Measurements from ENCODE around the gene EFCAB8. TPM values are rescaled to one million over a fixed set of nuclear protein-coding genes. Genes with fewer than 3 reads are reported as not detected.
"Not testable (repeated sequence)": the region's sequence is repeated elsewhere in the genome, so short reads cannot be mapped to it uniquely, and the experiment has no call there.

The EFCAB8 gene
- total RNA-seq, 1 donor from 2014 or later: not detected

- Histone ChIP-seq H3K27ac (ENCODE audit: low read depth, low read length) (no peak overlapping the region), H3K9me3 (ENCODE audit: control insufficient read depth in 3 of 3, low read length in 3 of 3) (no peaks in the 10 kb centered on the region), H3K27me3 (ENCODE audit: control insufficient read depth in 3 of 3, insufficient read depth in 3 of 3, low read length in 3 of 3) (peaks cover 4 to 11% (median 9%) of the 10 kb centered on the region in 3 donors), H3K9ac (ENCODE audit: low read depth in 1 of 3, low read length in 3 of 3) (no peak overlapping the region), H3K4me3 (ENCODE audit: low read length in 3 of 3) (no peak overlapping the region), H3K36me3 (ENCODE audit: control insufficient read depth in 3 of 3, insufficient read depth in 3 of 3, low read length in 3 of 3) (no peaks in the 10 kb centered on the region), H3K4me1 (ENCODE audit: control insufficient read depth in 3 of 3, insufficient read depth in 3 of 3, low read length in 3 of 3) (no peaks in the 10 kb centered on the region)
These were observed 113.7 kb downstream of the EFCAB8 start for GRCh38 chr20:32972181-32973076.

- no peak overlapping the region for H3K27ac ChIP-seq (ENCODE audit: low read depth, low read length)
- H3K4me3 ChIP-seq (ENCODE audit: low read length in 3 of 3): no peak overlapping the region
- peaks cover 9 to 13% (median 9%) of the 10 kb centered on the region in 3 donors for H3K27me3 ChIP-seq (ENCODE audit: control insufficient read depth in 3 of 3, insufficient read depth in 3 of 3, low read length in 3 of 3)
- H3K9ac ChIP-seq (ENCODE audit: low read depth in 1 of 3, low read length in 3 of 3): no peak overlapping the region
- H3K9me3 ChIP-seq (ENCODE audit: control insufficient read depth in 3 of 3, low read length in 3 of 3): no peaks in the 10 kb centered on the region
- H3K36me3 ChIP-seq (ENCODE audit: control insufficient read depth in 3 of 3, insufficient read depth in 3 of 3, low read length in 3 of 3): no peaks in the 10 kb centered on the region
- H3K4me1 ChIP-seq (ENCODE audit: control insufficient read depth in 3 of 3, insufficient read depth in 3 of 3, low read length in 3 of 3): no peaks in the 10 kb centered on the region
These were observed 114.5 kb downstream of the EFCAB8 start for GRCh38 chr20:32973077-32973717.

DNA sequence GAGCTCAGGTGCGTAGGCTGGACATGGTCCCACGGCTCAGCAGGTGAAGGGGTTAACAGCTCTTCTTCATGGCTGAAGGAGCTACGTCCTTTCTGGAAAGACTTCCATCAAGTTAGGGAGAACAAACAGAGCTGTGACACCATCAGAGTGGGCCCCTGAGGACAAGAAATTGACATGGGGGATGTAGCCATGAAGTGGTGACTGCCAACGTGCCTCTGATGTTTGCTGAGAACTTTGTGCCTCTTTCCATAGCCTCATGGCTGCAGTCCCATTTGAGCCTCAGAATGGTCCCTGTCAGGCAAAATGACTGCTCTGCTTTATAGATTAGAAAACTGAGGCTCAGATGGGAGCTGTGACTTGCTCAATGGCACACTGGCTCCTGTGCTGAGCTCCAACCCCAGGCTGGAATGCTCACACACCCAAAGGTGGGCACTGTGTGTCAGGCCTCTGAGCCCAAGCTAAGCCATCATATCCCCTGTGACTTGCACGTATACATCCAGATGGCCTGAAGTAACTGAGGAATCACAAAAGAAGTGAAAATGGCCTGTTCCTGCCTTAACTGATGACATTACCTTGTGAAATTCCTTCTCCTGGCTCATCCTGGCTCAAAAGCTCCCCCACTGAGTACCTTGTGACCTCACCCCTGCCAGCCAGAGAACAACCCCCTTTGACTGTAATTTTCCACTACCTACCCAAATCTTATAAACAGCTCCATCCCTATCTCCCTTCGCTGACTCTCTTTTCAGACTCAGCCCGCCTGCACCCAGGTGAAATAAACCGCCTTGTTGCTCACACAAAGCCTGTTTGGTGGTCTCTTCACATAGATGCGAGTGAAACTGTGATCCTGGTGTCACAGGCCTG, 115.7 kb downstream of the EFCAB8 start:
- not testable (repeated sequence) for H3K36me3 ChIP-seq (ENCODE audit: control insufficient read depth in 3 of 3, insufficient read depth in 3 of 3, low read length in 3 of 3)

DNA sequence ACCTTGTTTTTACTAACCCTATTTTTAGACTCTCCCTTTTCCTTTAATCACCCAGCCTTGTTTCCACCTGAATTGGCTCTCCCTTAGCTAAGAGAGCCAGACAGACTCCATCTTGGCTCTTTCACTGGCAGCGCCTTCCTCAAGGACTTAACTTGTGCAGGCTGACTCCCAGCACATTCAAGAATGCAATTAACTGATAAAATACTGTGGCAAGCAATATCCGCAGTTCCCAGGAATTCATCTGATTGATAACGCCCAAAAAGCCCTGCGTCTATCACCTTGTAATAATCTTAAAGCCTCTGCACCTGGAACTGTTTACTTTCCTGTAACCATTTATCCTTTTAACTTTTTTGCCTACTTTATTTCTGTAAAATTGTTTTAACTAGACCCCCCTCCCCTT, 116.4 kb downstream of the EFCAB8 start:
- H3K4me1 ChIP-seq (ENCODE audit: control insufficient read depth in 3 of 3, insufficient read depth in 3 of 3, low read length in 3 of 3); H3K27ac ChIP-seq (ENCODE audit: low read depth, low read length); H3K9ac ChIP-seq (ENCODE audit: low read depth in 1 of 3, low read length in 3 of 3); H3K27me3 ChIP-seq (ENCODE audit: control insufficient read depth in 3 of 3, insufficient read depth in 3 of 3, low read length in 3 of 3); H3K36me3 ChIP-seq (ENCODE audit: control insufficient read depth in 3 of 3, insufficient read depth in 3 of 3, low read length in 3 of 3); H3K9me3 ChIP-seq (ENCODE audit: control insufficient read depth in 3 of 3, low read length in 3 of 3); H3K4me3 ChIP-seq (ENCODE audit: low read length in 3 of 3): not testable (repeated sequence)

More for the DNA sequence above, 115.7 kb downstream of the EFCAB8 start:
- not testable (repeated sequence) for H3K27me3 ChIP-seq (ENCODE audit: control insufficient read depth in 3 of 3, insufficient read depth in 3 of 3, low read length in 3 of 3); H3K9me3 ChIP-seq (ENCODE audit: control insufficient read depth in 3 of 3, low read length in 3 of 3); H3K9ac ChIP-seq (ENCODE audit: low read depth in 1 of 3, low read length in 3 of 3); H3K4me1 ChIP-seq (ENCODE audit: control insufficient read depth in 3 of 3, insufficient read depth in 3 of 3, low read length in 3 of 3); H3K27ac ChIP-seq (ENCODE audit: low read depth, low read length); H3K4me3 ChIP-seq (ENCODE audit: low read length in 3 of 3)

- Histone ChIP-seq H3K27me3 (ENCODE audit: control insufficient read depth in 3 of 3, insufficient read depth in 3 of 3, low read length in 3 of 3) (peaks cover 0 to 14% (median 5%) of the 10 kb centered on the region in 3 donors), H3K4me3 (ENCODE audit: low read length in 3 of 3) (no peak overlapping the region), H3K4me1 (ENCODE audit: control insufficient read depth in 3 of 3, insufficient read depth in 3 of 3, low read length in 3 of 3) (no peaks in the 10 kb centered on the region), H3K27ac (ENCODE audit: low read depth, low read length) (no peak overlapping the region), H3K36me3 (ENCODE audit: control insufficient read depth in 3 of 3, insufficient read depth in 3 of 3, low read length in 3 of 3) (no peaks in the 10 kb centered on the region), H3K9me3 (ENCODE audit: control insufficient read depth in 3 of 3, low read length in 3 of 3) (no peaks in the 10 kb centered on the region), H3K9ac (ENCODE audit: low read depth in 1 of 3, low read length in 3 of 3) (no peak overlapping the region)
These were observed 117.3 kb downstream of the EFCAB8 start for GRCh38 chr20:32975698-32976674.

- Histone ChIP-seq H3K36me3 (ENCODE audit: control insufficient read depth in 3 of 3, insufficient read depth in 3 of 3, low read length in 3 of 3) (no peaks in the 10 kb centered on the region), H3K4me3 (ENCODE audit: low read length in 3 of 3) (no peak overlapping the region), H3K27ac (ENCODE audit: low read depth, low read length) (no peak overlapping the region), H3K9ac (ENCODE audit: low read depth in 1 of 3, low read length in 3 of 3) (no peak overlapping the region), H3K9me3 (ENCODE audit: control insufficient read depth in 3 of 3, low read length in 3 of 3) (no peaks in the 10 kb centered on the region), H3K4me1 (ENCODE audit: control insufficient read depth in 3 of 3, insufficient read depth in 3 of 3, low read length in 3 of 3) (no peaks in the 10 kb centered on the region), H3K27me3 (ENCODE audit: control insufficient read depth in 3 of 3, insufficient read depth in 3 of 3, low read length in 3 of 3) (peaks cover 0 to 15% (median 5%) of the 10 kb centered on the region in 3 donors)
These were observed 118.0 kb downstream of the EFCAB8 start for GRCh38 chr20:32976746-32977145.

- Histone ChIP-seq H3K4me1 (ENCODE audit: control insufficient read depth in 3 of 3, insufficient read depth in 3 of 3, low read length in 3 of 3) (no peaks in the 10 kb centered on the region), H3K9me3 (ENCODE audit: control insufficient read depth in 3 of 3, low read length in 3 of 3) (no peaks in the 10 kb centered on the region), H3K9ac (ENCODE audit: low read depth in 1 of 3, low read length in 3 of 3) (no peak overlapping the region), H3K4me3 (ENCODE audit: low read length in 3 of 3) (no peak overlapping the region), H3K27ac (ENCODE audit: low read depth, low read length) (no peak overlapping the region), H3K36me3 (ENCODE audit: control insufficient read depth in 3 of 3, insufficient read depth in 3 of 3, low read length in 3 of 3) (no peaks in the 10 kb centered on the region), H3K27me3 (ENCODE audit: control insufficient read depth in 3 of 3, insufficient read depth in 3 of 3, low read length in 3 of 3) (peaks cover 0 to 15% (median 5%) of the 10 kb centered on the region in 3 donors)
These were observed 118.7 kb downstream of the EFCAB8 start for GRCh38 chr20:32977281-32978008.

- no peaks in the 10 kb centered on the region for H3K36me3 ChIP-seq (ENCODE audit: control insufficient read depth in 3 of 3, insufficient read depth in 3 of 3, low read length in 3 of 3)
- H3K4me3 ChIP-seq (ENCODE audit: low read length in 3 of 3): no peak overlapping the region
- no peak overlapping the region for H3K9ac ChIP-seq (ENCODE audit: low read depth in 1 of 3, low read length in 3 of 3)
- H3K27ac ChIP-seq (ENCODE audit: low read depth, low read length): no peak overlapping the region
- H3K9me3 ChIP-seq (ENCODE audit: control insufficient read depth in 3 of 3, low read length in 3 of 3): no peaks in the 10 kb centered on the region
- peaks cover 0 to 4% (median 0%) of the 10 kb centered on the region in 3 donors for H3K4me1 ChIP-seq (ENCODE audit: control insufficient read depth in 3 of 3, insufficient read depth in 3 of 3, low read length in 3 of 3)
- peaks cover 0 to 15% (median 5%) of the 10 kb centered on the region in 3 donors for H3K27me3 ChIP-seq (ENCODE audit: control insufficient read depth in 3 of 3, insufficient read depth in 3 of 3, low read length in 3 of 3)
These were observed 119.2 kb downstream of the EFCAB8 start for GRCh38 chr20:32978009-32978335.

Data from skeletal muscle tissue (tissue), 4 donors.